Activated naive CD4-positive, alpha-beta T cell treated with anti-CD3 and anti-CD28 coated beads for 36 hours (primary cell): ENCODE data around the gene SERPING1. TPM values are rescaled to one million over a fixed set of nuclear protein-coding genes. Genes with fewer than 3 reads are reported as not detected.
A peak's percentile ranks its signal among the peaks of the same experiment; 100 is the strongest.
"Not testable (repeated sequence)": the region's sequence is repeated elsewhere in the genome, so short reads cannot be mapped to it uniquely, and the experiment has no call there.

Experiments
- CTCF ChIA-PET: fragments of 350-600 bp; sonication (Branson Sonifier 250); formaldehyde crosslinking; loops from one replicate; lab custom pipeline; 2021; ENCODE audit warnings: antibody characterized with exemption; lab: Charles Lee
- DNase-seq: peaks from one replicate; pipeline ENCODE4 v3.0.0-alpha.2; 2020
- H3K27ac Mint-ChIP-seq: one replicate; pipeline ENCODE4 v1.8.0; 2021; ENCODE audit warnings: mild to moderate bottlenecking, mixed read lengths
- H3K27me3 Mint-ChIP-seq: one replicate; pipeline ENCODE4 v1.8.0; 2021; ENCODE audit warnings: low read depth, mixed read lengths
- H3K36me3 Mint-ChIP-seq: one replicate; pipeline ENCODE4 v1.8.0; 2021; ENCODE audit warnings: low read depth, mixed read lengths
- H3K4me1 Mint-ChIP-seq: one replicate; pipeline ENCODE4 v1.8.0; 2021; ENCODE audit warnings: low read depth, mixed read lengths
- H3K4me3 Mint-ChIP-seq: one replicate; pipeline ENCODE4 v1.8.0; 2021; ENCODE audit warnings: mild to moderate bottlenecking, moderate library complexity, mixed read lengths
- H3K9me3 Mint-ChIP-seq: one replicate; pipeline ENCODE4 v1.8.0; 2021; ENCODE audit warnings: mixed read lengths
- intact Hi-C: fragments of 100-400 bp; cut with micrococcal nuclease; formaldehyde crosslinking; loops from one replicate; pipeline ENCODE4 v1.15.1; 2023
- total RNA-seq, 2 experiments: library from RNA; stranded (reverse); gene quantifications; one replicate each; pipeline ENCODE4 v1.2.3, GENCODE V29; 2021

Gene SERPING1
- total RNA-seq, 2 experiments from 2014 or later = 0.17 to 0.43 TPM

- Mint-ChIP-seq H3K4me1 (peaks cover 38% of the 10 kb centered on the region), H3K27ac (no peak overlapping the region), H3K9me3 (no peaks in the 10 kb centered on the region), H3K4me3 (peak overlapping the region; percentile 75), H3K36me3 (no peaks in the 10 kb centered on the region), H3K27me3 (peaks cover 37% of the 10 kb centered on the region)
- CTCF ChIA-PET = interaction anchor here (1.0 to 12.3 kb wide), 3 partner anchors 80 to 155 kb away, joined by 5 to 127 read pairs (median 8); partner anchors contain the start of gene UBE2L6
- DNase-seq = peak; percentile 28
- intact Hi-C loops = loop anchor here (1.0 to 2.0 kb wide), 2 partner anchors 145 to 186 kb away; no protein-coding TSS in a partner anchor
Measured at GRCh38 chr11:57647960-57648800, 50.7 kb downstream of the SERPING1 start.

GRCh38 chr11:57648801-57649735, 51.6 kb downstream of the SERPING1 start:
- intact Hi-C loops = loop anchor here (1.0 to 2.0 kb wide), 3 partner anchors 8 to 187 kb away; partner anchors contain the start of gene CLP1
- CTCF ChIA-PET = interaction anchor here (0.6 to 12.3 kb wide), 4 partner anchors 81 to 1252 kb away, joined by 3 to 127 read pairs (median 6); partner anchors contain the start of gene UBE2L6

GRCh38 chr11:57649826-57650738, 52.6 kb downstream of the SERPING1 start, which contains the start of gene YPEL4:
Gene YPEL4 (minus strand): TSS chr11:57649912. CDS start chr11:57647107, 2,805 bp downstream.
- intact Hi-C loops = loop anchor here (1.0 to 10.0 kb wide), 3 partner anchors 7 to 1905 kb away; partner anchors contain the start of gene CLP1
- Mint-ChIP-seq H3K27ac (no peak within 1 kb of the TSS), H3K36me3 (no peaks in the 10 kb centered on the region), H3K9me3 (no peaks in the 10 kb centered on the region), H3K4me3 (peak within 1 kb of the TSS; percentile 75), H3K4me1 (peaks cover 38% of the 10 kb centered on the region), H3K27me3 (peaks cover 37% of the 10 kb centered on the region)
- CTCF ChIA-PET = interaction anchor here (1.6 to 12.3 kb wide), 3 partner anchors 82 to 157 kb away, joined by 3 to 127 read pairs (median 8); partner anchors contain the start of gene UBE2L6
- DNase-seq = peak; percentile 70

More at GRCh38 chr11:57648801-57649735, 51.6 kb downstream of the SERPING1 start:
- no peaks in the 10 kb centered on the region for H3K36me3 Mint-ChIP-seq
- peaks cover 37% of the 10 kb centered on the region for H3K27me3 Mint-ChIP-seq
- DNase-seq = peak; percentile 37
- peak overlapping the region; percentile 75 for H3K4me3 Mint-ChIP-seq
- H3K9me3 Mint-ChIP-seq = no peaks in the 10 kb centered on the region
- H3K27ac Mint-ChIP-seq = no peak overlapping the region
- H3K4me1 Mint-ChIP-seq = peaks cover 38% of the 10 kb centered on the region

- peaks cover 38% of the 10 kb centered on the region for H3K4me1 Mint-ChIP-seq
- intact Hi-C loops = loop anchor here (10.0 kb wide), 1 partner anchor 1904 kb away; no protein-coding TSS in a partner anchor
- DNase-seq = no peak
- H3K4me3 Mint-ChIP-seq = no peak overlapping the region
- no peak overlapping the region for H3K27ac Mint-ChIP-seq
- H3K36me3 Mint-ChIP-seq = no peaks in the 10 kb centered on the region
- CTCF ChIA-PET = interaction anchor here (1.6 to 12.3 kb wide), 2 partner anchors 83 to 158 kb away, joined by 3 to 127 read pairs; no protein-coding TSS in a partner anchor
- H3K9me3 Mint-ChIP-seq = no peaks in the 10 kb centered on the region
- H3K27me3 Mint-ChIP-seq = peaks cover 32% of the 10 kb centered on the region
Measured at GRCh38 chr11:57650739-57651090, 53.2 kb downstream of the SERPING1 start.

- Mint-ChIP-seq H3K9me3 (no peaks in the 10 kb centered on the region), H3K4me3 (no peak overlapping the region), H3K4me1 (peaks cover 38% of the 10 kb centered on the region), H3K36me3 (no peaks in the 10 kb centered on the region), H3K27ac (no peak overlapping the region), H3K27me3 (peaks cover 25% of the 10 kb centered on the region)
- no peak for DNase-seq
- CTCF ChIA-PET = interaction anchor here (1.2 to 1.6 kb wide), 3 partner anchors 11 to 194 kb away, joined by 3 to 5 read pairs (median 4); no protein-coding TSS in a partner anchor
- intact Hi-C loops = loop anchor here (10.0 kb wide), 1 partner anchor 1903 kb away; no protein-coding TSS in a partner anchor
Measured at GRCh38 chr11:57651408-57651807, 53.9 kb downstream of the SERPING1 start.

GRCh38 chr11:57652230-57652629, 54.7 kb downstream of the SERPING1 start:
- peaks cover 17% of the 10 kb centered on the region for H3K27me3 Mint-ChIP-seq
- H3K27ac Mint-ChIP-seq, H3K9me3 Mint-ChIP-seq, H3K36me3 Mint-ChIP-seq: not testable (repeated sequence)
- H3K4me3 Mint-ChIP-seq = peak overlapping the region; percentile 1
- intact Hi-C loops = loop anchor here (10.0 kb wide), 1 partner anchor 1903 kb away; no protein-coding TSS in a partner anchor
- H3K4me1 Mint-ChIP-seq = peaks cover 34% of the 10 kb centered on the region
- CTCF ChIA-PET = interaction anchor here (0.7 to 1.4 kb wide), 4 partner anchors 12 to 194 kb away, joined by 3 to 5 read pairs (median 4); no protein-coding TSS in a partner anchor
- DNase-seq = peak; percentile 54

- H3K36me3 Mint-ChIP-seq = peaks cover 2% of the 10 kb centered on the region
- H3K4me1 Mint-ChIP-seq = peaks cover 33% of the 10 kb centered on the region
- CTCF ChIA-PET = interaction anchor here (1.2 kb wide), 1 partner anchor 12 kb away, joined by 5 read pairs; no protein-coding TSS in a partner anchor
- intact Hi-C loops = loop anchor here (10.0 kb wide), 1 partner anchor 1902 kb away; no protein-coding TSS in a partner anchor
- no peak for DNase-seq
- no peak overlapping the region for H3K27ac Mint-ChIP-seq
- H3K27me3 Mint-ChIP-seq = peaks cover 13% of the 10 kb centered on the region
- no peaks in the 10 kb centered on the region for H3K9me3 Mint-ChIP-seq
- H3K4me3 Mint-ChIP-seq = peak overlapping the region; percentile 1
Measured at GRCh38 chr11:57652662-57653061, 55.2 kb downstream of the SERPING1 start.

GRCh38 chr11:57653163-57653562, 55.7 kb downstream of the SERPING1 start:
- CTCF ChIA-PET = interaction anchor here (1.5 kb wide), 1 partner anchor 8 kb away, joined by 4 read pairs; no protein-coding TSS in a partner anchor
- H3K27me3 Mint-ChIP-seq = peaks cover 8% of the 10 kb centered on the region
- H3K4me3 Mint-ChIP-seq = no peak overlapping the region

GRCh38 chr11:57656885-57657193, 59.4 kb downstream of the SERPING1 start:
- DNase-seq = no peak
- Mint-ChIP-seq H3K36me3 (peaks cover 18% of the 10 kb centered on the region), H3K4me3 (peak overlapping the region; percentile 92), H3K27ac (peak overlapping the region; percentile 90), H3K4me1 (peaks cover 31% of the 10 kb centered on the region), H3K9me3 (no peaks in the 10 kb centered on the region), H3K27me3 (no peaks in the 10 kb centered on the region)
- intact Hi-C loops = loop anchor here (1.0 to 10.0 kb wide), 11 partner anchors 8 to 1898 kb away; partner anchors contain the start of genes MED19, SELENOH, SSRP1 and TIMM10
- CTCF ChIA-PET = interaction anchor here (0.6 to 2.2 kb wide), 8 partner anchors 10 to 916 kb away, joined by 3 to 7 read pairs (median 4); no protein-coding TSS in a partner anchor

More at GRCh38 chr11:57653163-57653562, 55.7 kb downstream of the SERPING1 start:
- Mint-ChIP-seq H3K9me3 (no peaks in the 10 kb centered on the region), H3K27ac (no peak overlapping the region), H3K36me3 (peaks cover 3% of the 10 kb centered on the region), H3K4me1 (peaks cover 30% of the 10 kb centered on the region)
- intact Hi-C loops = loop anchor here (10.0 kb wide), 1 partner anchor 1902 kb away; no protein-coding TSS in a partner anchor
- no peak for DNase-seq
